Gastroesophageal sphincter (tissue), 4 donors: ENCODE results near the gene PPA1. TPM values are rescaled to one million over a fixed set of nuclear protein-coding genes. Genes with fewer than 3 reads are reported as not detected.
"Not testable (repeated sequence)": the region's sequence is repeated elsewhere in the genome, so short reads cannot be mapped to it uniquely, and the experiment has no call there.

Experiments
- ATAC-seq: fragments of 150-250 bp; one replicate; pipeline ENCODE4 v1.9.1; 2016; ENCODE audit warnings: mild to moderate bottlenecking, moderate library complexity
- H3K27ac ChIP-seq, 4 donors: fragments of 200-600 bp; sonication (generic) in 3 of 4; 1 replicate in 3 of 4; 2 replicates in 1 of 4; pipeline ENCODE4 v1.5.1; 2016 to 2019
- H3K27me3 ChIP-seq: fragments of 200-600 bp; sonication (generic); one replicate; pipeline ENCODE4 v1.5.1; 2019
- H3K36me3 ChIP-seq, 2 donors: fragments of 200-600 bp; sonication (generic); one replicate each; pipeline ENCODE4 v1.5.1; 2019; ENCODE audit warnings: control low read depth in 1 of 2
- H3K4me1 ChIP-seq, 3 donors: fragments of 200-600 bp; sonication (generic); 1 replicate in 2 of 3; 2 replicates in 1 of 3; pipeline ENCODE4 v1.5.1; 2016 to 2019; ENCODE audit warnings: control low read depth in 2 of 3
- H3K4me3 ChIP-seq, 2 donors: fragments of 200-600 bp; sonication (generic); one replicate each; pipeline ENCODE4 v1.5.1; 2019; ENCODE audit warnings: mild to moderate bottlenecking in 1 of 2, moderate library complexity in 1 of 2
- H3K9me3 ChIP-seq, 3 donors: fragments of 200-600 bp; sonication (generic); one replicate each; pipeline ENCODE4 v1.5.1; 2017 to 2019; ENCODE audit warnings: control low read depth in 2 of 3
- EP300 ChIP-seq: sonication (generic); formaldehyde crosslinking; IDR thresholded peaks from one replicate; pipeline ENCODE4 v1.6.1; 2017; ENCODE audit warnings: antibody characterized with exemption, mild to moderate bottlenecking
- POLR2A ChIP-seq, 2 donors: fragments of 450-650 bp; IDR thresholded peaks; one replicate each; pipeline ENCODE4 v1.6.1; 2017; ENCODE audit warnings: antibody characterized with exemption in 2 of 2, mild to moderate bottlenecking in 2 of 2, moderate library complexity in 1 of 2
- POLR2AphosphoS5 ChIP-seq: sonication (generic); formaldehyde crosslinking; IDR thresholded peaks from one replicate; pipeline ENCODE4 v1.6.1; 2017; ENCODE audit warnings: antibody characterized with exemption
- WGBS, 2 donors: methylation state at CpG; one replicate each; pipeline ENCODE4 v1.1.5; 2018; ENCODE audit warnings: low coverage in 1 of 2; 5-methylcytosine and 5-hydroxymethylcytosine counted together
- total RNA-seq, 4 donors: library from RNA; depleted of rRNA; stranded (reverse); fragments of >200 nt; gene quantifications; one replicate each; pipeline ENCODE4 v1.1.0, GENCODE V29; 2016
- TF ChIP-seq, protein P1 (sequence below), 4 experiments: fragments of 200-600 bp in 2 of 4; fragments of 450-650 bp in 2 of 4; sonication (generic) in 1 of 4; IDR thresholded peaks; one replicate each; pipeline ENCODE4 v1.5.1; 2017 to 2019; ENCODE audit warnings: antibody characterized with exemption in 4 of 4, mild to moderate bottlenecking in 2 of 4, moderate library complexity in 2 of 4

PPA1 gene
- total RNA-seq, 4 donors from 2014 or later = 45.0 to 91.4 (median 78.6) TPM

DNA sequence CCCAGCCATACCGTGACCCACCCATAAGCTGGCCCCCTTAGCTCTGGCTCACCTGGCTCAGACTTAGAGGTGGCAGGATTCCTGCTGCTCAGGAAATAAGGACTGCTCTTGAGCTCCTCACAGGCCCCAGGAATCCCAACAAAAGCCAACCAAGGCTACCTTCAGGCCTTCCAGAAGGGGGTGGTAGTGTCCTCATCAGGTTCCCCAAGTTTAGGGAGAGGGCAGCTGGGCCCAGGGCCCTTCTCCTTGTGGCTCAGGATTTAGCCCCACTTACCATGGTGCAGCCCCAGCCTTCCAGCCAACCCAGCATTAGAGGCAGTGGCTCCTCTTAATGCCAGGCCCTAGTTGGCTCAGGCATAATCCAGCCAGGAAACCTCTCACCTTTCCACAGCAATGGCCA is 27.0 kb upstream of the PPA1 start:
- H3K36me3 ChIP-seq = no peaks in the 10 kb centered on the region
- ATAC-seq = no peak
- TF ChIP-seq, protein P1, sequence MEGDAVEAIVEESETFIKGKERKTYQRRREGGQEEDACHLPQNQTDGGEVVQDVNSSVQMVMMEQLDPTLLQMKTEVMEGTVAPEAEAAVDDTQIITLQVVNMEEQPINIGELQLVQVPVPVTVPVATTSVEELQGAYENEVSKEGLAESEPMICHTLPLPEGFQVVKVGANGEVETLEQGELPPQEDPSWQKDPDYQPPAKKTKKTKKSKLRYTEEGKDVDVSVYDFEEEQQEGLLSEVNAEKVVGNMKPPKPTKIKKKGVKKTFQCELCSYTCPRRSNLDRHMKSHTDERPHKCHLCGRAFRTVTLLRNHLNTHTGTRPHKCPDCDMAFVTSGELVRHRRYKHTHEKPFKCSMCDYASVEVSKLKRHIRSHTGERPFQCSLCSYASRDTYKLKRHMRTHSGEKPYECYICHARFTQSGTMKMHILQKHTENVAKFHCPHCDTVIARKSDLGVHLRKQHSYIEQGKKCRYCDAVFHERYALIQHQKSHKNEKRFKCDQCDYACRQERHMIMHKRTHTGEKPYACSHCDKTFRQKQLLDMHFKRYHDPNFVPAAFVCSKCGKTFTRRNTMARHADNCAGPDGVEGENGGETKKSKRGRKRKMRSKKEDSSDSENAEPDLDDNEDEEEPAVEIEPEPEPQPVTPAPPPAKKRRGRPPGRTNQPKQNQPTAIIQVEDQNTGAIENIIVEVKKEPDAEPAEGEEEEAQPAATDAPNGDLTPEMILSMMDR (IDR thresholded peaks at IDR 0.05) = no peak
- TF ChIP-seq POLR2A (IDR thresholded peaks at IDR 0.05) (no peak), EP300 (no peak), POLR2AphosphoS5 (no peak)

DNA sequence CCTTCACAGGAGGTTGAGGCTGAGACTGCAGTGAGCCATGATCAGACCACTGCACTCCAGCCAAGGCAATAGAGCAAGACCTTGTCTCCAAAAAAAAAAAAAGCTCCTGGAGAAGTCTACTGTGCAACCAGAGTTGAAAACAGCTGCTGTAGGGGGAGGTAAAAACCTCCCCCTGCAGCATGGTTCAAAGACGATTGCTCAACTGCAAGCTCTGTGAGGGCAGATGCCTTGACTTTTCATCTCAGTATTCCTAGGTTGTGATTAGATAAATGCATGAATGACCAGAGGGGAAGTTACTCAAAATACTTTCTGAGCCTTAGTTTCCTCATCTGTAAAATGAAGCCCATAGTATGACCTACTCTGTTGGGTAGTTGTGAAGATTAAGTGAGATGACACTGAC is 25.0 kb upstream of the PPA1 start:
- WGBS, 2 donors = 100% methylated on average over 1 of the region's 1 CpG; no CpG with 5 or more reads in 1 of the 2 donors
- TF ChIP-seq POLR2A (IDR thresholded peaks at IDR 0.05) = no peak
- no peak for TF ChIP-seq POLR2AphosphoS5

More for the DNA sequence above, 27.0 kb upstream of the PPA1 start:
- H3K9me3 ChIP-seq = no peaks in the 10 kb centered on the region
- peaks cover 54% of the 10 kb centered on the region for H3K27me3 ChIP-seq
- H3K27ac ChIP-seq = no peak overlapping the region
- 40% methylated on average over 1 of the region's 1 CpG; no CpG with 5 or more reads in 1 of the 2 donors for WGBS, 2 donors
- H3K4me1 ChIP-seq = peaks cover 0 to 5% (median 0%) of the 10 kb centered on the region in 3 donors
- H3K4me3 ChIP-seq = no peak overlapping the region

DNA sequence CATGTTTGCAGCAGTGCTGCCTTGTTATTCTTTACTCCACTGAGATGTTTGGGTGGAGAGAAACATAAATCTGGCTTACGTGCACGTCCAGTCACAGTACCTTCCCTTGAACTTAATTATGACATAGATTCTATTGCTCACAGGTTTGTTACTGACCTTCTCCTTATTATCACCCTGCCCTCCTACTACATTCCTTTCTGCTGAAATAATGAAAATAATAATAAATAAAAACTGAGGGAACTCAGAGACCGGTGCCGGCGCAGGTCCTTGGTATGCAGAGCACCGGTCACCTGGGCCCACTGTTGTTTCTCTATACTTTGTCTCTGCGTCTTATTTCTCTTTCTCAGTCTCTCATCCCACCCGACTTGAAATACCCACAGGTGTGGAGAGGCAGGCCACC is 24.6 kb upstream of the PPA1 start:
- not testable (repeated sequence) for H3K9me3 ChIP-seq

More for the DNA sequence above, 25.0 kb upstream of the PPA1 start:
- H3K36me3 ChIP-seq = no peaks in the 10 kb centered on the region
- H3K27ac ChIP-seq = no peak overlapping the region
- no peaks in the 10 kb centered on the region for H3K9me3 ChIP-seq
- ATAC-seq = no peak
- H3K4me3 ChIP-seq = no peak overlapping the region
- peaks cover 0 to 9% (median 0%) of the 10 kb centered on the region in 3 donors for H3K4me1 ChIP-seq
- peaks cover 67% of the 10 kb centered on the region for H3K27me3 ChIP-seq

DNA sequence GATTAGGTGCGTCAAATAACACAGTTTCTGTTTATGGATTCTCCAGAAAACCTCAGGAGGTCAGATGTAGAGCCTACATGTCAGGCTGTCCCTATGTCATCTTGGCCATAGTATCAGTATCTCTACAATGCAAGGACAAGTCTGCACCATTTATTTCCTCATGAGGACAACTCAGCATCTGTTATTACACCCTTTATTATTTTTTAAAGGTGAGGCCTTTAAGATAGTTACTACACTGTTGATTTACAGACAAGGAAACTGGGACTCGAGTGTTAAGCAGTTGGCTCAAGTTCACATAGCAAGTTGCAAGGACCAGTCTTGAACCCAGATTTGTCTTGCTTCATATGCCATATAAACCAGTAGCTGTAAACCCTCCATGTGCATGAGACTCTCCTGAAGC is 23.2 kb upstream of the PPA1 start:
- H3K36me3 ChIP-seq = no peaks in the 10 kb centered on the region
- no peak for TF ChIP-seq POLR2AphosphoS5
- no peak for TF ChIP-seq EP300
- TF ChIP-seq, protein P1 (IDR thresholded peaks at IDR 0.05) = no peak
- no peak for TF ChIP-seq POLR2A (IDR thresholded peaks at IDR 0.05)
- WGBS, 2 donors = 83 to 100% methylated on average over 2 of the region's 2 CpGs
- H3K27me3 ChIP-seq = peaks cover 68% of the 10 kb centered on the region
- H3K27ac ChIP-seq = no peak overlapping the region
- no peak for ATAC-seq
- no peak overlapping the region for H3K4me3 ChIP-seq
- peaks cover 0 to 4% (median 0%) of the 10 kb centered on the region in 3 donors for H3K9me3 ChIP-seq
- peaks cover 0 to 9% (median 0%) of the 10 kb centered on the region in 3 donors for H3K4me1 ChIP-seq

More for the DNA sequence above, 24.6 kb upstream of the PPA1 start:
- not testable (repeated sequence) for H3K4me1 ChIP-seq, H3K4me3 ChIP-seq, H3K36me3 ChIP-seq, ATAC-seq, H3K27ac ChIP-seq
- 73 to 87% methylated on average over 3 to 4 of the region's 8 CpGs for WGBS, 2 donors
- H3K27me3 ChIP-seq = peaks cover 69% of the 10 kb centered on the region

DNA sequence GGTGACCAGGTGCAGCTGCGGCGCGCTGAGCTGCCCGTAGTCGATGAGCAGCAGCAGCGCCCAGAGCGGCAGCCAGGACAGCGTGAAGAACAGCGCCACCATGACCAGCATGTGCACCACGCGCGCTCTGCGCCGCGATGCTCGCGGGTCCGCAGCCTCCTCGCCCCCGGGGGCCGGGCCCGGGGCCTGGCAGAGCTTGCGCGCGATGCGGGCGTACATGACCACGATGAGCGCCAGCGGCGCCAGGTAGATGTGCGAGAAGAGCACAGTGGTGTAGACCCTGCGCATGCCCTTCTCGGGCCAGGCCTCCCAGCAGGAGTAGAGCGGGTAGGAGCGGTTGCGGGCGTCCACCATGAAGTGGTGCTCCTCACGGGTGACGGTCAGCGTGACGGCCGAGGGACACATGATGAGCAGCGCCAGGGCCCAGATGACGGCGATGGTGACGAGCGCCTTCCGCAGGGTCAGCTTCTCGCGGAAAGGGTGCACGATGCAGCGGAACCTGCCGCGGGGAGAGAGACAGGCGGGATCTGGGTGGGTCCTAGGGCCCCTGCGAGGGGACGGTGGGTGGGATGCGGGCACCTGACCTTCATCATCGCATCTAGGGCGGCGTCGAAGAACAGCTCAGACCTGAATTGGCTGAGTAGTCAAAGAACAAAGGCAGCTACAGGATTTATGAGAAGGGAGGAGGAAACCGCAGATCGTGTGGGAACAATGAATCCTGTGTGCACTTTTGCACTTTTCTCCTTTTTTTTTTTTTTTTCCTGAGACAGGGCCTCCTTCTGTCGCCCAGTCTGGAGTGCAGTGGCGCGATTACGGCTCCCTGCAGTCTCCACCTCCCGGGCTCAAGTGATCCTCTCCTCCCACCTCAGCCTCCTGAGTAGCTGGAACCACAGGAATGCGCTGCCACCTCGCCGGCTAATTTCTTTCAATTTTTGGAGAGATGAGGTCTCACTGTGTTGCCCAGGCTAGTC is 22.4 kb upstream of the PPA1 start:
- H3K27ac ChIP-seq = no peak overlapping the region
- H3K4me1 ChIP-seq = peaks cover 0 to 9% (median 0%) of the 10 kb centered on the region in 3 donors
- no peak for TF ChIP-seq POLR2AphosphoS5
- no peak for TF ChIP-seq POLR2A (IDR thresholded peaks at IDR 0.05)
- no peak for TF ChIP-seq EP300
- TF ChIP-seq, protein P1 (IDR thresholded peaks at IDR 0.05) = no peak
- 37 to 49% methylated on average over 13 of the region's 73 CpGs for WGBS, 2 donors
- H3K27me3 ChIP-seq = peaks cover 60% of the 10 kb centered on the region
- H3K36me3 ChIP-seq = no peaks in the 10 kb centered on the region
- peaks cover 0 to 4% (median 0%) of the 10 kb centered on the region in 3 donors for H3K9me3 ChIP-seq
- ATAC-seq = no peak
- H3K4me3 ChIP-seq = peak overlapping the region in 1 of 2 donors; percentile 12
